Type B pancreatic cell (in vitro differentiated cells): Measurements from ENCODE around the gene ABHD8. TPM values are rescaled to one million over a fixed set of nuclear protein-coding genes. Genes with fewer than 3 reads are reported as not detected.

ENCODE experiments used
- DNase-seq: peaks from one replicate; pipeline ENCODE4 v3.0.0; 2021; ENCODE audit warnings: mixed read lengths; ENCODE audit not compliant: unreplicated experiment; ENCODE audit errors: extremely low spot score
- H3K27ac Mint-ChIP-seq: 2 replicates; pipeline ENCODE4 v1.8.0; 2021; ENCODE audit warnings: mild to moderate bottlenecking, mixed read lengths
- H3K27me3 Mint-ChIP-seq: 2 replicates; pipeline ENCODE4 v1.8.0; 2021; ENCODE audit warnings: mixed read lengths
- H3K36me3 Mint-ChIP-seq: 2 replicates; pipeline ENCODE4 v1.8.0; 2021; ENCODE audit warnings: mixed read lengths
- H3K4me1 Mint-ChIP-seq: one replicate; pipeline ENCODE4 v1.8.0; 2021; ENCODE audit warnings: mixed read lengths; ENCODE audit not compliant: unreplicated experiment
- H3K4me3 Mint-ChIP-seq: 2 replicates; pipeline ENCODE4 v1.8.0; 2021; ENCODE audit warnings: mild to moderate bottlenecking, mixed read lengths
- H3K9me3 Mint-ChIP-seq: 2 replicates; pipeline ENCODE4 v1.8.0; 2021; ENCODE audit warnings: mixed read lengths
- total RNA-seq: library from RNA; stranded (reverse); gene quantifications from 2 replicates; pipeline ENCODE4 v1.2.1, GENCODE V29; 2021; ENCODE audit warnings: low replicate concordance
- TF ChIP-seq, protein P1 (sequence below): fragments of 200-600 bp; sonication (generic); conservative IDR thresholded peaks from 2 replicates; pipeline ENCODE4 v1.5.0; 2021; ENCODE audit warnings: antibody characterized with exemption, mild to moderate bottlenecking

The ABHD8 gene
- total RNA-seq, 1 donor from 2014 or later: 14.3 TPM

DNA sequence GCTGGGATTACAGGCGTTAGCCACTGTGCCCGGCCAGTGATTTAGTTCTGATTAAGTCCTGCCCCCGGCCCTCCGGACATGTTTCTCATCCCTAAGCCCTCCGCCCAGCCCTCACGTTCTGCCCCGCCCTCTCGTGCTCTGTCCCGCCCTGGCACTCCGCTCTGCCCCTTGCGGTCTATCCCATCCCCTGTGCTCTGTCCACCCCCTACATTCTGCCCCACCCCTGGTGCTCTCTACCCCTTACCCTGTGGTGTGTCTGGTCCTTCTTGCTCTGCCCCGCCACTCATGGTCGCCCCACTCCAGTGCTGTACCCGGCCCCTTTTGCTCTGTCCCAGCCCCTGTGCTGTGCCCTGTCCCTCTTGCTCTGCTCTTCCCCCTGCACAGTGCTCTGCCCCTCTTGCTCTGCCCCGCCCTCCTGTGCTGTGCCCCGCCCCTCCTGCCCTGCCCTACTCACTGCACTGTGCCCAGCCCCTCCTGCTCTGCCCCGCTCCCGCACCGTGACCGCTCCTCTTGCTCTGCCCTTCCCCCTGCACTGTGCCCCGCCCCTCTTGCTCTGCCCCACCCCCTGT lies 37.2 kb upstream of the ABHD8 start:
- Mint-ChIP-seq H3K36me3 (no peaks in the 10 kb centered on the region), H3K9me3 (no peaks in the 10 kb centered on the region), H3K4me3 (no peak overlapping the region), H3K4me1 (peaks cover 4% of the 10 kb centered on the region), H3K27me3 (no peaks in the 10 kb centered on the region), H3K27ac (no peak overlapping the region)
- TF ChIP-seq, protein P1, sequence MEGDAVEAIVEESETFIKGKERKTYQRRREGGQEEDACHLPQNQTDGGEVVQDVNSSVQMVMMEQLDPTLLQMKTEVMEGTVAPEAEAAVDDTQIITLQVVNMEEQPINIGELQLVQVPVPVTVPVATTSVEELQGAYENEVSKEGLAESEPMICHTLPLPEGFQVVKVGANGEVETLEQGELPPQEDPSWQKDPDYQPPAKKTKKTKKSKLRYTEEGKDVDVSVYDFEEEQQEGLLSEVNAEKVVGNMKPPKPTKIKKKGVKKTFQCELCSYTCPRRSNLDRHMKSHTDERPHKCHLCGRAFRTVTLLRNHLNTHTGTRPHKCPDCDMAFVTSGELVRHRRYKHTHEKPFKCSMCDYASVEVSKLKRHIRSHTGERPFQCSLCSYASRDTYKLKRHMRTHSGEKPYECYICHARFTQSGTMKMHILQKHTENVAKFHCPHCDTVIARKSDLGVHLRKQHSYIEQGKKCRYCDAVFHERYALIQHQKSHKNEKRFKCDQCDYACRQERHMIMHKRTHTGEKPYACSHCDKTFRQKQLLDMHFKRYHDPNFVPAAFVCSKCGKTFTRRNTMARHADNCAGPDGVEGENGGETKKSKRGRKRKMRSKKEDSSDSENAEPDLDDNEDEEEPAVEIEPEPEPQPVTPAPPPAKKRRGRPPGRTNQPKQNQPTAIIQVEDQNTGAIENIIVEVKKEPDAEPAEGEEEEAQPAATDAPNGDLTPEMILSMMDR: no peak
- DNase-seq: no peak

DNA sequence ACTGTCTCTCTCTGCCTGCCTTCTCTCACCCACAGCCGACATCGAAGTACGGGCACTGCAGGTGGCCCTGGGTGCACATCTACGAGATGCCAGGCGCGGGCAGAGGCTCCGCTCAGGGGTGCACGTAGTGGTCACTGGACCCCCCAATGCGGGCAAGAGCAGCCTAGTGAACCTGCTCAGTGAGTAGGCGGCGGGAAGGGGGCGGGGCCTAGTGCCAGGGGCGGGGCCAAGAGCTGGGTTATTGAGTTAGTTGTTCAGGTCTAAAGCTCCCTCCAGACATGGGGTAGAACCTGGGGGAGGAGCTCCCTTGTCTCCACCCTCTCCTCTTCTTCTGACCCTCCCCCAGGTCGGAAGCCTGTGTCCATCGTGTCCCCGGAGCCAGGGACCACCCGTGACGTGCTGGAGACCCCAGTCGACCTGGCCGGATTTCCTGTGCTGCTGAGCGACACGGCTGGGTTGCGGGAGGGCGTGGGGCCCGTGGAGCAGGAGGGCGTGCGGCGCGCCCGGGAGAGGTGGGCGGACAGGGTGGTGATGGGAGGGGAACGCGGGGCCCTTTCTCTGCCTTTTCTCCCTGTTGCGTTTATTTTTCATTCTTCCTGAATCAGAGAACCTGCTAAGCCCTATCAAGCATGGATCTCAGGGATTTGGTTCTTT lies 36.0 kb upstream of the ABHD8 start:
- Mint-ChIP-seq H3K36me3 (no peaks in the 10 kb centered on the region), H3K4me1 (peaks cover 12% of the 10 kb centered on the region), H3K27ac (no peak overlapping the region), H3K27me3 (peaks cover 3% of the 10 kb centered on the region), H3K9me3 (no peaks in the 10 kb centered on the region), H3K4me3 (peak overlapping the region; percentile 63)
- DNase-seq: no peak
- TF ChIP-seq, protein P1: no peak

DNA sequence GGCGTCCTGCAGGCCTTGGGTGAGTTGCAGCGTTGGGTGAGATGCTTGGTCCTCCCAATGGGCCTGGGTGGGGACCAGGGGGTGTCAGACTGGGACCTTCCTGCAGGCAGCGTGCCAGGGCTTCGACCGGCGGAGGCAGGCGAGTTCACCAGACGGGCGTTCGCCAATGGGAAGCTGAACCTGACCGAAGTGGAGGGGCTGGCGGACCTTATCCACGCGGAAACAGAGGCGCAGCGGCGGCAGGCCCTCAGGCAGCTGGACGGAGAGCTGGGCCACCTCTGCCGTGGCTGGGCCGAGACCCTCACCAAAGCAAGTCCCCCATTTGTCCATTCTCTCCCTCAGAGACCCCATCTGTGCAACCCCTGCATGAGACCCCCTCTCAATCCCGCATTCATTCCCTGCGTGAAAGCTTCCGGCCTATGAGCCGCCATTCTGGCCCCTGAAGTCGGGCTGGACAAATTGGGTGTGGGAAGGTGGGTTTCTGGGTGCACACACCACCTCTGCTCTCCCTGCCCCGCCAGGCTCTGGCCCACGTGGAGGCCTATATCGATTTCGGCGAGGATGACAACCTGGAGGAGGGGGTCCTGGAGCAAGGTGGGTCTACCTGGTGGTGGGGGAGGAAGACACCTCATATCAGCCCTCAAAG lies 35.3 kb upstream of the ABHD8 start:
- Mint-ChIP-seq H3K27me3 (peaks cover 3% of the 10 kb centered on the region), H3K36me3 (no peaks in the 10 kb centered on the region), H3K27ac (no peak overlapping the region), H3K4me3 (peak overlapping the region; percentile 95), H3K4me1 (peaks cover 15% of the 10 kb centered on the region), H3K9me3 (no peaks in the 10 kb centered on the region)
- TF ChIP-seq, protein P1: no peak
- DNase-seq: no peak

DNA sequence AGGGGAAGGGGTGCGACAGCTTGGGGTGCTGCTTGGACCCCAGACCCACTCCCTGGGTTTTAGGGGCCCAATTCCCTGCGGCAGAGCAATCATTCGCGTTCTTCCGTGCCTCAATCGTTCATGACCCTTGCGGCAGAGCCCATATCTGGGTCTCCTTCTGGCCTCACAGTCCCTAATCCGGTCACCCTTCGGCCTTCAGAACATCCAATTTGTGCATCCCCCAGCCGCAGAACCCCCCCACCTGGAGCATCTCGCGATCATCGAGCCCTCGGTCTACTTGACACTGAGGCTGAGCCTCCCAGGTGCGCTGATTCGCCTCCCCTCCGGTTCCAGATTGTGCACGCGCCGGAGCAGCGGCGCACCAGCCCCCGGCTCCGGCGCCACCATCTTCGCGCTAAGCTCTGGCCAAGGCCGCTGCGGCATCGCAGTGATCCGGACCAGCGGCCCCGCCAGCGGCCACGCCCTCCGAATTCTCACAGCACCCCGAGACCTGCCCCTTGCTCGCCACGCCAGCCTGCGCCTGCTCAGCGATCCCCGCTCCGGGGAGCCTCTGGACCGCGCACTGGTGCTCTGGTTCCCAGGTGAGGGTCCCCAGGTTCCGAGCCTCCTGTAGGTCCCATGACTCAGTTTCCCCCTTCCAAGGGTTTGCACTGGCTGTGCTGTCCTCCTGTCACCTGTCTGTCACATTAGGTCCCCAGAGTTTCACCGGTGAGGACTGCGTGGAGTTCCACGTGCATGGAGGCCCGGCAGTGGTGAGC lies 34.6 kb upstream of the ABHD8 start:
- no peak for DNase-seq
- peaks cover 3% of the 10 kb centered on the region for H3K27me3 Mint-ChIP-seq
- peaks cover 15% of the 10 kb centered on the region for H3K4me1 Mint-ChIP-seq
- H3K27ac Mint-ChIP-seq: peak overlapping the region; percentile 98
- peaks cover under 1% of the 10 kb centered on the region for H3K36me3 Mint-ChIP-seq
- H3K4me3 Mint-ChIP-seq: peak overlapping the region; percentile 95
- H3K9me3 Mint-ChIP-seq: no peaks in the 10 kb centered on the region
- TF ChIP-seq, protein P1: no peak

DNA sequence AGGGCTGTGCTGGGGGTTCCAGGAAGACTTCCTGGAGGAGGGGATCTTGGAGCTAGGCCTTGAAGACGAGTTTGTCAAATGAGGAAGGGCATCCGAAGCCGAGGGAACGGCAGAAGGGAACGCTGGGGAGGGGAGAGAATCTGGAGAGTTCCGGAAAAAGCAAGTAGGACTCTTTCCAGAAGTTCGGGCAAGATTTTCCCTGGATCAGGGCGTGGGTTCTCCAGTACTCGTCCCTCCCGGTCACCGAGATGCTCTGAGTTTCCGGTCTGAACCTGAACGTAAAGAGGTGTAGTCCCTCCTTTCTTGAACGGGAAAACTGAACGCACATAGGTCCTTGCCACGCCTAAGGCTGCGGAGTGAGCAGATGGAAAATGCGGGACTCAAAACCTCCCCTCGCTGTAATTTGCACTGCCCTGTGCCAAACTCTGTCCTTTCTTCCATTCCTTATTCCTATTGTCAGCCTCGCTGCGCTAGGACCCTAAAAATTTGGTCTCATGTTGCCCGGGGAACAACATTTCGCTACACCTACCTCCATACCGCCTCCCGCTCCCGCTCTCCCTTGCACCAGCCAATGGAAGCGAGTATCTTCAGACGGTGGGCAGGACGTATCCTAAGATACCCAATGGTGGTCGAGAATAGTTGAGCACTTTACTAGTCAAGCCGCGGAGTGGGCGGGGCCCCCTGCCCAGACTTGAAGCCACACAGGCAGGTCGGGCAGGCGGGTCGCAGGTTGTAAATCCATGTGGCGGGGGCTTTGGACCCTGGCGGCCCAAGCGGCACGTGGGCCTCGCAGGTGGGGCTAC lies 33.8 kb upstream of the ABHD8 start, which contains the start of gene GTPBP3:
GTPBP3 (plus strand) TSS at position 682 of the 803 bp plus-strand sequence; CDS start at position 741, 59 bp downstream.
- Mint-ChIP-seq H3K9me3 (no peaks in the 10 kb centered on the region), H3K36me3 (peaks cover 4% of the 10 kb centered on the region)

More for the DNA sequence above, 33.8 kb upstream of the ABHD8 start, which contains the start of gene GTPBP3:
- TF ChIP-seq, protein P1: no peak
- peak within 1 kb of the TSS; percentile 98 for H3K27ac Mint-ChIP-seq
- peaks cover 3% of the 10 kb centered on the region for H3K27me3 Mint-ChIP-seq
- H3K4me3 Mint-ChIP-seq: peak within 1 kb of the TSS; percentile 95
- DNase-seq: peak; percentile 95
- H3K4me1 Mint-ChIP-seq: peaks cover 15% of the 10 kb centered on the region
